MM.1S (cell line): ENCODE data around the gene OAS1.

Experiments
- DNase-seq: peaks from one replicate; pipeline ENCODE4 v3.0.0-alpha.2; 2015
- H2AFZ ChIP-seq: fragments of 300-600 bp; sonication (generic); 2 replicates; pipeline ENCODE4 v1.6.0; 2016; ENCODE audit warnings: antibody characterized with exemption, low read length
- H3F3A ChIP-seq: fragments of 300-600 bp; sonication (generic); 2 replicates; pipeline ENCODE4 v1.6.1; 2016; ENCODE audit warnings: mild to moderate bottlenecking, antibody characterized with exemption, low read length, moderate library complexity, mixed read lengths; ENCODE audit not compliant: insufficient read depth
- H3K27ac ChIP-seq: fragments of 300-600 bp; sonication (generic); 2 replicates; pipeline ENCODE4 v1.5.1; 2016; ENCODE audit warnings: mild to moderate bottlenecking, low read length
- H3K27me3 ChIP-seq: fragments of 300-600 bp; sonication (generic); replicated peaks from 2 replicates; pipeline ENCODE4 v1.6.0; 2016; ENCODE audit warnings: low read length; ENCODE audit not compliant: insufficient read depth
- H3K36me3 ChIP-seq: fragments of 300-600 bp; sonication (generic); replicated peaks from 2 replicates; pipeline ENCODE4 v1.6.1; 2016; ENCODE audit warnings: mild to moderate bottlenecking, low read length, mixed read lengths; ENCODE audit not compliant: insufficient read depth
- H3K4me1 ChIP-seq: fragments of 300-600 bp; sonication (generic); 2 replicates; pipeline ENCODE4 v1.6.1; 2016; ENCODE audit warnings: low read length, mixed read lengths
- H3K4me2 ChIP-seq: fragments of 300-600 bp; sonication (generic); 2 replicates; pipeline ENCODE4 v1.6.0; 2016; ENCODE audit warnings: low read depth, low read length
- H3K4me3 ChIP-seq: fragments of 300-600 bp; sonication (generic); 2 replicates; pipeline ENCODE4 v1.5.1; 2016; ENCODE audit warnings: low read length, mixed read lengths
- H3K79me2 ChIP-seq: fragments of 300-600 bp; sonication (generic); 2 replicates; pipeline ENCODE4 v1.6.1; 2016; ENCODE audit warnings: mixed run types, low read length, mixed read lengths
- H3K9ac ChIP-seq: fragments of 300-600 bp; sonication (generic); 2 replicates; pipeline ENCODE4 v1.6.1; 2016; ENCODE audit warnings: low read length, mixed read lengths
- H3K9me2 ChIP-seq: fragments of 300-600 bp; sonication (generic); replicated peaks from 2 replicates; pipeline ENCODE4 v1.6.1; 2016; ENCODE audit warnings: mild to moderate bottlenecking, low read length, mixed read lengths; ENCODE audit not compliant: insufficient read depth
- H3K9me3 ChIP-seq: fragments of 300-600 bp; sonication (generic); replicated peaks from 2 replicates; pipeline ENCODE4 v1.6.1; 2016; ENCODE audit warnings: mild to moderate bottlenecking, low read length, mixed read lengths; ENCODE audit not compliant: insufficient read depth
- H4K20me1 ChIP-seq: fragments of 300-600 bp; sonication (generic); 2 replicates; pipeline ENCODE4 v1.6.1; 2016; ENCODE audit warnings: mild to moderate bottlenecking, low read length, moderate library complexity, mixed read lengths; ENCODE audit not compliant: insufficient read depth
- EZH2 ChIP-seq: fragments of 300-600 bp; sonication (generic); optimal IDR thresholded peaks from 2 replicates; pipeline ENCODE3; 2017; ENCODE audit warnings: low read depth, mild to moderate bottlenecking, antibody characterized with exemption, low read length, mixed read lengths
- EZH2phosphoT487 ChIP-seq: fragments of 300-600 bp; sonication (generic); IDR thresholded peaks from 2 replicates; pipeline ENCODE4 v1.6.1; 2018; ENCODE audit warnings: antibody characterized with exemption, low read length
- TF ChIP-seq, protein P1 (sequence below): fragments of 300-600 bp; sonication (generic); IDR thresholded peaks from 2 replicates; pipeline ENCODE4 v1.5.1; 2016; ENCODE audit warnings: antibody characterized with exemption, low read length, mixed read lengths

The OAS1 gene

GRCh38 chr12:112861284-112861683 is 45.5 kb upstream of the OAS1 start:
- no peaks in the 10 kb centered on the region for H3K9me2 ChIP-seq
- H4K20me1 ChIP-seq: no peaks in the 10 kb centered on the region
- no peak overlapping the region for H3K9ac ChIP-seq
- no peaks in the 10 kb centered on the region for H3K79me2 ChIP-seq
- H2AFZ ChIP-seq: no peak overlapping the region
- H3K27ac ChIP-seq: no peak overlapping the region
- no peaks in the 10 kb centered on the region for H3K4me1 ChIP-seq
- DNase-seq: no peak
- TF ChIP-seq EZH2: no peak
- TF ChIP-seq EZH2phosphoT487: no peak
- TF ChIP-seq, protein P1, sequence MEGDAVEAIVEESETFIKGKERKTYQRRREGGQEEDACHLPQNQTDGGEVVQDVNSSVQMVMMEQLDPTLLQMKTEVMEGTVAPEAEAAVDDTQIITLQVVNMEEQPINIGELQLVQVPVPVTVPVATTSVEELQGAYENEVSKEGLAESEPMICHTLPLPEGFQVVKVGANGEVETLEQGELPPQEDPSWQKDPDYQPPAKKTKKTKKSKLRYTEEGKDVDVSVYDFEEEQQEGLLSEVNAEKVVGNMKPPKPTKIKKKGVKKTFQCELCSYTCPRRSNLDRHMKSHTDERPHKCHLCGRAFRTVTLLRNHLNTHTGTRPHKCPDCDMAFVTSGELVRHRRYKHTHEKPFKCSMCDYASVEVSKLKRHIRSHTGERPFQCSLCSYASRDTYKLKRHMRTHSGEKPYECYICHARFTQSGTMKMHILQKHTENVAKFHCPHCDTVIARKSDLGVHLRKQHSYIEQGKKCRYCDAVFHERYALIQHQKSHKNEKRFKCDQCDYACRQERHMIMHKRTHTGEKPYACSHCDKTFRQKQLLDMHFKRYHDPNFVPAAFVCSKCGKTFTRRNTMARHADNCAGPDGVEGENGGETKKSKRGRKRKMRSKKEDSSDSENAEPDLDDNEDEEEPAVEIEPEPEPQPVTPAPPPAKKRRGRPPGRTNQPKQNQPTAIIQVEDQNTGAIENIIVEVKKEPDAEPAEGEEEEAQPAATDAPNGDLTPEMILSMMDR: no peak
- no peaks in the 10 kb centered on the region for H3K27me3 ChIP-seq
- H3K4me3 ChIP-seq: no peak overlapping the region
- H3K36me3 ChIP-seq: no peaks in the 10 kb centered on the region
- no peaks in the 10 kb centered on the region for H3F3A ChIP-seq
- no peak overlapping the region for H3K4me2 ChIP-seq
- no peaks in the 10 kb centered on the region for H3K9me3 ChIP-seq

DNA sequence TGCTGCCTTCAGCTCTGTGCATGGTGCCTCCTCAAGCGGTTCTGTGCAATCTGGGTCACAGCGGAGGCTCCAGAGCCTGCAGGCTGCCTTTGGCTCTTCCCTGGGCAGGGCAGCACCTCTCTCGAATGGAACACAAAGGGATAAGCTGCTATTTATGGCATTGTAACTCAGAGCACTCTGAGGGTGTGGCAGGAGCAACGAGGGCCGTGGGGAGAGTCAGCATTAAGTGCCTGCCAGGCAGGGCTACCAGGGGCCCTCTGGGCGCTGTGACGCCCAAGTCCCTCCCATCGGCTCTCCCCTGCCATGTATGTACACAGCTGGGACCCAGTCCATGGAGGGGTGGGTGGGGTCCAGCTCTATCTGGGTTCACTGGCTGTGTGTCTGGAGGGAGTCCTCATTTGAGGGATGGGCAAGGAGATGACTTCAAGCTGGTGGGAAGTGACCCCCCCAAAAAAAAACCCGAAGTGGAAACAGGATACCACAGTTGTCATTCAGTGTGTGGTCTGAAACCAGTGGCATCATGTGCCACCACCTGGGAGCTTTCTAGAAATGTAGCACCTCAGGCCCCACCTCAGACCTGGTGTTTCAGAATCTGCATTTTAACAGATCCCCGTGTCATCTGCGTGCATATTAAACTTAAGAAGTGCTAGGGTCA is 44.0 kb upstream of the OAS1 start:
- H3K9ac ChIP-seq: no peak overlapping the region

DNA sequence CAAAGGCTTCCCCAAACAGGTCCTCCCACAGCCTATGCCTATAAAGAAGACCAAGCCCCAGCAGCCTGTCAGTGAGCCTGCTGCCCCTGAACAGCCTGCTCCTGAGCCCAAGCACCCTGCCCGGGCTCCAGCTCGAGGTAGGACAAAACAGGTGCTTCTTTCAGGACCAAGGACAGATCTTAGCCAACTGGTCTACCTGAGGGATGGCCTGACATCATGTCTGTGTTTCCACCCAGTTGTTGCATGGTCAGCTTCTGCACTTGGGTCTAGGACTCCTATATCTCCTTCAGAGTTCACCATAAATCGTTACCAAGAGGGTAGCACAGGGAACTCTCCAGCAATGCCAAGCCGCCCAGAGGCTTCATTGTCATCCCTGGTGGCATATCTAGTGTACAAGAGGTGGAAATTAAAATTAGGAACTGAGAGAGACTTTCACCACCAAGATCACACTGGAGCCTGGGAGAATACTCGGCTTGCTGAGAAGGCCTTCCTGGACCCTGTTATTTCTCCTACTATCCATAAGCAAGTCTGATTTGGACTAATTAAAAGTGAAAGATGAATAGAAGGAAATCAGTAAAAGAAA is 38.2 kb upstream of the OAS1 start:
- no peak overlapping the region for H3K9ac ChIP-seq
- H3K79me2 ChIP-seq: no peaks in the 10 kb centered on the region
- TF ChIP-seq EZH2phosphoT487 (no peak), EZH2 (no peak)
- TF ChIP-seq, protein P1: no peak
- H3K27me3 ChIP-seq: no peaks in the 10 kb centered on the region
- no peaks in the 10 kb centered on the region for H3F3A ChIP-seq
- H3K4me1 ChIP-seq: no peaks in the 10 kb centered on the region
- H3K9me2 ChIP-seq: no peaks in the 10 kb centered on the region
- no peak overlapping the region for H3K4me3 ChIP-seq
- H3K9me3 ChIP-seq: no peaks in the 10 kb centered on the region
- H4K20me1 ChIP-seq: no peaks in the 10 kb centered on the region
- peak; percentile 22 for DNase-seq
- no peaks in the 10 kb centered on the region for H3K36me3 ChIP-seq
- no peak overlapping the region for H3K4me2 ChIP-seq
- H2AFZ ChIP-seq: no peak overlapping the region
- no peak overlapping the region for H3K27ac ChIP-seq

More for the DNA sequence above, 44.0 kb upstream of the OAS1 start:
- Histone ChIP-seq H3K79me2 (no peaks in the 10 kb centered on the region), H4K20me1 (no peaks in the 10 kb centered on the region), H3K4me1 (no peaks in the 10 kb centered on the region), H3K9me3 (no peaks in the 10 kb centered on the region), H3K27ac (no peak overlapping the region), H3F3A (no peaks in the 10 kb centered on the region), H3K4me2 (no peak overlapping the region), H2AFZ (no peak overlapping the region), H3K27me3 (no peaks in the 10 kb centered on the region), H3K36me3 (no peaks in the 10 kb centered on the region), H3K9me2 (no peaks in the 10 kb centered on the region), H3K4me3 (no peak overlapping the region)
- no peak for DNase-seq
- TF ChIP-seq, protein P1: no peak
- no peak for TF ChIP-seq EZH2phosphoT487
- TF ChIP-seq EZH2: no peak
